BJ (cell line): ENCODE results near the gene ELL. TPM values are rescaled to one million over a fixed set of nuclear protein-coding genes. Genes with fewer than 3 reads are reported as not detected.
A peak's percentile ranks its signal among the peaks of the same experiment; 100 is the strongest.

Experiments used
- CTCF ChIA-PET: fragments of 350-600 bp; formaldehyde crosslinking; extraction: SDS; loops from one replicate; lab custom pipeline; 2021; ENCODE audit warnings: antibody characterized with exemption, inconsistent platforms; lab: Yijun Ruan, JAX
- POLR2A ChIA-PET: fragments of 300-600 bp; sonication (Branson Sonifier 250); formaldehyde crosslinking; extraction: SDS; loops from one replicate; lab custom pipeline; 2021; ENCODE audit warnings: antibody characterized with exemption; lab: Charles Lee
- DNase-seq: peaks from one replicate; pipeline ENCODE4 v3.0.0-alpha.2; 2011; ENCODE audit warnings: low read depth
- H3K27me3 ChIP-seq: 2 replicates; pipeline ENCODE4 v1.6.0; 2011; ENCODE audit warnings: low read length; ENCODE audit not compliant: control insufficient read depth, insufficient read depth
- H3K36me3 ChIP-seq: 2 replicates; pipeline ENCODE4 v1.5.1; 2011; ENCODE audit warnings: low read length; ENCODE audit not compliant: control insufficient read depth, insufficient read depth
- H3K4me3 ChIP-seq: 2 replicates; pipeline ENCODE4 v1.5.1; 2011; ENCODE audit warnings: low read depth, mild to moderate bottlenecking, control low read depth, low read length
- polyA plus RNA-seq: library from polyadenylated mRNA; depleted of rRNA; stranded (reverse); fragments of >200 nt; gene quantifications from 2 replicates; pipeline ENCODE4 v1.2.3, GENCODE V29; 2011
- TF ChIP-seq, protein P1 (sequence below): IDR thresholded peaks from 2 replicates; pipeline ENCODE4 v1.5.1; 2011; ENCODE audit warnings: low read depth, mild to moderate bottlenecking, control low read depth, inconsistent platforms, low read length, moderate library complexity; ENCODE audit not compliant: insufficient read depth

Gene ELL
- polyA plus RNA-seq, 1 experiment, result 10.2 TPM

- DNase-seq, result no peak
- TF ChIP-seq, protein P1, sequence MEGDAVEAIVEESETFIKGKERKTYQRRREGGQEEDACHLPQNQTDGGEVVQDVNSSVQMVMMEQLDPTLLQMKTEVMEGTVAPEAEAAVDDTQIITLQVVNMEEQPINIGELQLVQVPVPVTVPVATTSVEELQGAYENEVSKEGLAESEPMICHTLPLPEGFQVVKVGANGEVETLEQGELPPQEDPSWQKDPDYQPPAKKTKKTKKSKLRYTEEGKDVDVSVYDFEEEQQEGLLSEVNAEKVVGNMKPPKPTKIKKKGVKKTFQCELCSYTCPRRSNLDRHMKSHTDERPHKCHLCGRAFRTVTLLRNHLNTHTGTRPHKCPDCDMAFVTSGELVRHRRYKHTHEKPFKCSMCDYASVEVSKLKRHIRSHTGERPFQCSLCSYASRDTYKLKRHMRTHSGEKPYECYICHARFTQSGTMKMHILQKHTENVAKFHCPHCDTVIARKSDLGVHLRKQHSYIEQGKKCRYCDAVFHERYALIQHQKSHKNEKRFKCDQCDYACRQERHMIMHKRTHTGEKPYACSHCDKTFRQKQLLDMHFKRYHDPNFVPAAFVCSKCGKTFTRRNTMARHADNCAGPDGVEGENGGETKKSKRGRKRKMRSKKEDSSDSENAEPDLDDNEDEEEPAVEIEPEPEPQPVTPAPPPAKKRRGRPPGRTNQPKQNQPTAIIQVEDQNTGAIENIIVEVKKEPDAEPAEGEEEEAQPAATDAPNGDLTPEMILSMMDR, result no peak
- ChIA-PET CTCF (interaction anchor here (0.7 to 3.9 kb wide), 11 partner anchors 8 to 395 kb away, joined by 3 to 11 read pairs (median 5); no protein-coding TSS in a partner anchor), POLR2A (no interaction called here)
- peaks cover 48% of the 10 kb centered on the region for H3K36me3 ChIP-seq
- H3K4me3 ChIP-seq, result no peak overlapping the region
- no peaks in the 10 kb centered on the region for H3K27me3 ChIP-seq
These were observed 68.4 kb downstream of the ELL start for GRCh38 chr19:18453269-18454024.

DNA sequence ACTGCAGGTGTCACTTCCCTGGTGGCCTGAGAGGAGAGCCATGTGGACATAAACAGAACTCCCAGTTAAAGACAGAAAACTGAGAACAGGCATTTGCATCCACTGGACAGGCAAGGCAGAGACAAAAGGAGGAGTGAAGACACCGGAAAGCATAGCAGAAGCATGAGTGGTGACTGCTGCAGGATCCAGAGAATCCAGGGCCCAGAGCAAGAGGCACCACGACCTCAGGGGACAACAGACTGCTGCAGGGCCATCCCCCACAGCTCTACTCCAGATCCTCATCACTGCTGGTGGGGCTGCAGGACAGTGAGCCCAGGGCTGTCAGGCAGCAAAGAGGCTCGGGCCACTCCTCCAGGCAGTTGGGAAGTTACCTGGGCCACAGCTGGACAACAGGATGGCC lies 69.5 kb downstream of the ELL start:
- POLR2A ChIA-PET, result no interaction called here
- Histone ChIP-seq H3K4me3 (no peak overlapping the region), H3K36me3 (peaks cover 44% of the 10 kb centered on the region), H3K27me3 (no peaks in the 10 kb centered on the region)
- CTCF ChIA-PET, result interaction anchor here (0.7 to 5.2 kb wide), 13 partner anchors 8 to 395 kb away, joined by 3 to 57 read pairs (median 5); partner anchors contain the start of gene REX1BD
- no peak for DNase-seq
- TF ChIP-seq, protein P1, result no peak

DNA sequence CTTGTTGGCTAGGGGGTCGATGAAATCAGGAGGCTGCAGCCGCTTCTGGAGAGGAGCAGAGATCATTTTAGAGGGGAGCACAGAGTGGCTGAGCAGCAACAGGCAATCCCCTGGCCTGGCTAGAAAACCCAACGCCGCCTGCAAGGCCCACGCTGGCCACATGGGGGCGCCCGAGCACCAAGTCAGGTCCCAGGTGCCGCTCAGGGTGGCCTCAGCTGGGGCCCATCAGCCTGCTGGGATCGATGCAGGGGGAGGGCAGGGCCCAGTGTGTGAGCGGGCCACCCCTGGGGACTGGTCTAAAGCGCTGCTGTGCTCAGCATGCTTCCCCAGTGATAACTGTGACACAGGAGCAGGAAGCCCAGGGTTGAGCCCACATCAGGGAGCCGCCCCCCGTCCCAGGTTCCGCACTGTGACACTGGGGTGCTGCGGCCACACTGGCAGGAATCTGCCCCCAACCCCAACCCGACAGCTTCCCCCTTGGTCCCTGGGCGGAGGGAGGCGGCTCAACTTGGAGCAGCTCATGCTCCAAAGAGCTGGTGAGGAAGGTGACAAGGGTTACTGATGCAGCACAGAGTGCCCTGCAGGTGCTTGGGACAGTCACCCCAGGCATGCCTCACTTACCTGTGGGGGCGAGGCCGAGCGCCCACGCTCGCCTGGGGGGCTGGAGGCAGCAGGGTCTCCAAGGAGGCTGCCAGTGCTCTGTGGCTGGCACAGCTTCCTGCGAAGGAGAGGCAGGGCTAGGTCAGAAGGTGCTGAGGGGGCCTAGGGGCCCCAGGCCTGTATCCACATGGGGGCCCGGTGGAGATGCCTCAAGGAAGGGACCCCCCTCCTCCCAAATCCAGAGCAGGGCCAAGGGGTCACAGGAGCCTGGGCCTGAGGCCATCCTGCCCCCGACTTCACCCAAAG lies 70.7 kb downstream of the ELL start:
- Histone ChIP-seq H3K27me3 (no peaks in the 10 kb centered on the region), H3K36me3 (peaks cover 51% of the 10 kb centered on the region), H3K4me3 (no peak overlapping the region)
- POLR2A ChIA-PET, result no interaction called here
- CTCF ChIA-PET, result interaction anchor here (0.6 to 5.2 kb wide), 36 partner anchors 8 to 443 kb away, joined by 3 to 57 read pairs (median 4); partner anchors contain the start of genes ELL, KXD1 and REX1BD
- TF ChIP-seq, protein P1, result peak; percentile 98
- DNase-seq, result no peak

DNA sequence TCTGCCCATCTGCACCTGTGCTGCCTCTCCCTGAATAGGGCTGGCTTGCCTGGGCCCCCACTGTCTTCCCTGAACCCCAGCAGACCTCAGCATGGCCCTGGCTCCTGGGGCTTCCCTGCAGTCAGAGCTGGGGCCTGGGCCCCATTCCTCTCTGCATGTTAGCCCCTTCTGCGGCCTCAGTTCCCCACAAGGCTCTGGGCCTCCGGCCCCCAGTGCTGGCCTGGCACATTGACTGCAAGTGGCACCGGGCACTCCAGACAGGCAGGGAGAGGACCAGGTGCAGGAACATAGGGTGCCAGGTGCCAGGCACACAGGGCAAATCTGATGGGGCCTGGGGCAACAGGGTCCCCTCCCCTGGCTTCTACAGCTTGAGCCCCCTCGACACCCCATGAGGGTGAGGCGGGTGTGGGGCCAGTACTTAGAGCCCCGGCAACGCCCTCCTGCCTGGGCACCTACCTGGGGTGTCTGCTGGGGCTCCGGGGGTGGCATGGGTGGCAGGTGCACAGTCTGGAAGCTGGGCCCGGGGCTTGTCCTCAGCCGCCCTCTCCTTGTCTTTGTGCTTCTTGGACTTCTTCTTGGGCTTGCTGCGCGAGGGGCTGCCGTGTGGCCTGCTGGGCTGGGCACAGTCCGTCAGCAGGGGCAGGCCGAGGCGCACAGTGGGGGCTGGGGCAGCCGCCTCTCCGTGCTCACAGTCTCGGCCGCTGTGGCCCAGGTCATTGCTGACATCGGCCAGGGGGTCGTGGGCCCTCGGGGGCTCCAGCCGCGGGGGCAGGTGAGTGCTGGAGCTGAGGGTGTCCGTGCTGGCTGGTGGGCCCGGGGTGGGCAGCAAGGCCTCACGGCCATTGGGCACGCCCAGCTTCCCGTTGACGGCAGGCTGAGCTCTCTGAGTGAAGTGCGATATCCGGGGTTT lies 71.6 kb downstream of the ELL start:
- H3K27me3 ChIP-seq, result no peaks in the 10 kb centered on the region
- no peak overlapping the region for H3K4me3 ChIP-seq
- ChIA-PET POLR2A (no interaction called here), CTCF (interaction anchor here (0.7 to 5.2 kb wide), 29 partner anchors 10 to 416 kb away, joined by 3 to 57 read pairs (median 5); partner anchors contain the start of genes ELL, KXD1 and REX1BD)
- no peak for DNase-seq
- TF ChIP-seq, protein P1, result no peak
- H3K36me3 ChIP-seq, result peaks cover 56% of the 10 kb centered on the region
